HepG2 (cell line): ENCODE data around the gene ZBTB47. TPM values are rescaled to one million over a fixed set of nuclear protein-coding genes. Genes with fewer than 3 reads are reported as not detected.

Experiments used
- ATAC-seq: fragments of 200-7000 bp; cut with Tn5 transposase; 3 replicates; pipeline ENCODE4 v1.9.1; 2020; ENCODE audit warnings: mild to moderate bottlenecking, moderate library complexity
- BruUV-seq: library from RNA; stranded (reverse); fragments of 400-500 nt; replicated peaks from 2 replicates; lab custom pipeline; 2021; lab: Mats Ljungman, UMichigan
- CTCF ChIA-PET: fragments of 300-600 bp; formaldehyde crosslinking; extraction: SDS; loops from one replicate; lab custom pipeline; 2021; ENCODE audit warnings: low total read pairs, inconsistent platforms, low intra/inter-chr PET ratio; lab: Yijun Ruan, JAX
- POLR2A ChIA-PET: fragments of 350-600 bp; sonication (Branson Sonifier 250); formaldehyde crosslinking; loops from one replicate; lab custom pipeline; 2020; ENCODE audit warnings: antibody characterized with exemption, inconsistent platforms; lab: Yijun Ruan, JAX
- DNase-seq: peaks from one replicate; pipeline ENCODE4 v3.0.0-alpha.2; 2015; ENCODE audit warnings: low spot score
- FAIRE-seq: peaks from 3 replicates; lab custom pipeline; 2011; peaks lifted over from hg19 to GRCh38; lab: Jason Lieb, UNC
- H2AFZ ChIP-seq: one replicate; pipeline ENCODE4 v1.6.1; 2011; ENCODE audit warnings: low read length, inconsistent platforms
- H3K27ac ChIP-seq: fragments of 300-600 bp; 3 replicates; pipeline ENCODE4 v1.8.0; 2011; ENCODE audit warnings: mixed run types, mild to moderate bottlenecking, mixed read lengths, low read length, inconsistent platforms; ENCODE audit not compliant: insufficient read depth; ENCODE audit errors: extremely low read length
- H3K27me3 ChIP-seq, 2 experiments: fragments of 200-600 bp in 1 of 2; 2 replicates in 1 of 2; 3 replicates in 1 of 2; pipeline versions ENCODE4 v1.6.0 to v1.8.0; 2011; ENCODE audit warnings: low read length in 2 of 2, mild to moderate bottlenecking in 2 of 2, moderate library complexity in 2 of 2, inconsistent platforms in 1 of 2; ENCODE audit not compliant: insufficient read depth in 2 of 2, control insufficient read depth in 1 of 2
- H3K36me3 ChIP-seq, 2 experiments: fragments of 200-600 bp in 1 of 2; replicated peaks in 1 of 2; 2 replicates in 1 of 2; 3 replicates in 1 of 2; pipeline versions ENCODE4 v1.5.1 to v1.8.0; 2011; ENCODE audit warnings: low read length in 2 of 2, inconsistent platforms in 1 of 2; ENCODE audit not compliant: insufficient read depth in 2 of 2, control insufficient read depth in 1 of 2
- H3K4me1 ChIP-seq: 2 replicates; pipeline ENCODE4 v1.5.1; 2012; ENCODE audit warnings: low read length, inconsistent platforms; ENCODE audit not compliant: insufficient read depth
- H3K4me2 ChIP-seq: 2 replicates; pipeline ENCODE4 v1.6.0; 2011; ENCODE audit warnings: low read depth, low read length, inconsistent platforms
- H3K4me3 ChIP-seq, 3 experiments: fragments of 200-600 bp in 1 of 3; sonication (generic), shearing (Covaris generic) in 1 of 3; replicated peaks in 1 of 3; 2 replicates each; pipeline ENCODE4 v1.5.1; 2011 to 2016; ENCODE audit warnings: low read length in 3 of 3, inconsistent platforms in 2 of 3, low read depth in 2 of 3, mild to moderate bottlenecking in 2 of 3, control low read depth in 1 of 3, mixed read lengths in 1 of 3; ENCODE audit not compliant: insufficient read depth in 1 of 3
- H3K79me2 ChIP-seq: one replicate; pipeline ENCODE4 v1.6.1; 2011; ENCODE audit warnings: low read length, inconsistent platforms; ENCODE audit not compliant: insufficient read depth
- H3K9ac ChIP-seq: 2 replicates; pipeline ENCODE4 v1.6.0; 2011; ENCODE audit warnings: mild to moderate bottlenecking, low read depth, low read length, inconsistent platforms; ENCODE audit not compliant: insufficient read depth
- H3K9me3 ChIP-seq: 2 replicates; pipeline ENCODE4 v1.5.1; 2012; ENCODE audit warnings: mild to moderate bottlenecking, low read length
- H4K20me1 ChIP-seq: 2 replicates; pipeline ENCODE4 v1.6.0; 2011; ENCODE audit warnings: inconsistent platforms, mild to moderate bottlenecking, low read length, moderate library complexity; ENCODE audit not compliant: insufficient read depth
- ADNP ChIP-seq: sonication (generic); formaldehyde crosslinking; IDR thresholded peaks from 2 replicates; pipeline ENCODE4 v1.4.0; 2020; ENCODE audit warnings: missing genetic modification reagents
- HMGA1 ChIP-seq: sonication (generic); formaldehyde crosslinking; conservative IDR thresholded peaks from 2 replicates; pipeline ENCODE4 v1.4.0; 2020; ENCODE audit warnings: missing genetic modification reagents
- NPAS2 ChIP-seq: sonication (generic); formaldehyde crosslinking; IDR thresholded peaks from 2 replicates; pipeline ENCODE4 v1.8.0; 2022; ENCODE audit warnings: mild to moderate bottlenecking, missing genetic modification reagents, borderline replicate concordance
- ZFX ChIP-seq: sonication (generic); formaldehyde crosslinking; IDR thresholded peaks from 2 replicates; pipeline ENCODE4 v1.4.0; 2020; ENCODE audit warnings: mild to moderate bottlenecking, low read depth, missing genetic modification reagents, moderate library complexity
- ZNF446 ChIP-seq: sonication (generic); formaldehyde crosslinking; IDR thresholded peaks from 2 replicates; pipeline ENCODE4 v1.5.0; 2020; ENCODE audit warnings: mild to moderate bottlenecking, missing genetic modification reagents
- ZNF501 ChIP-seq: sonication (generic); formaldehyde crosslinking; IDR thresholded peaks from 2 replicates; pipeline ENCODE4 v1.5.1; 2020; ENCODE audit warnings: mild to moderate bottlenecking, moderate library complexity, missing genetic modification reagents
- ZNF543 ChIP-seq: sonication (generic); formaldehyde crosslinking; IDR thresholded peaks from 2 replicates; pipeline ENCODE4 v1.4.0; 2020; ENCODE audit warnings: mild to moderate bottlenecking, missing genetic modification reagents
- WGBS: methylation state at CpG from one replicate; pipeline ENCODE4 v1.1.6; 2017; ENCODE audit warnings: low lambda C conversion rate; 5-methylcytosine and 5-hydroxymethylcytosine counted together
- in situ Hi-C: cut with HindIII; loops from 2 replicates; pipeline ENCODE4 v1.10.0; 2017; ENCODE audit warnings: low pct_unique_long_range_greater_than_20kb; ENCODE audit not compliant: extremely low pct_ligation_motif_present
- intact Hi-C: fragments of 100-400 bp; cut with micrococcal nuclease; formaldehyde crosslinking; loops from one replicate; pipeline ENCODE4 v1.10.0; 2022; ENCODE audit not compliant: unreplicated experiment
- polyA plus RNA-seq, 8 experiments: library from polyadenylated mRNA; depleted of rRNA in 3 of 8; stranded (reverse) in 7 of 8; unstranded in 1 of 8; fragments of >200 nt; fragmentation: Illumina TruSeq in 4 of 8; extraction: Trizol in 4 of 8; gene quantifications; 2 replicates each; pipeline versions ENCODE4 v1.2.1 to v1.2.3, GENCODE V29; 2011 to 2016; ENCODE audit warnings: low read depth in 4 of 8, missing spikeins in 1 of 8, mixed read lengths in 1 of 8; ENCODE audit not compliant: insufficient read depth in 1 of 8
- total RNA-seq, 5 experiments: library from RNA; depleted of rRNA; stranded (reverse); fragments of >200 nt; fragmentation: Illumina TruSeq; extraction: Trizol; gene quantifications; 2 replicates each; pipeline ENCODE4 v1.2.3, GENCODE V29; 2016; ENCODE audit warnings: low read depth in 1 of 5
- TF ChIP-seq, protein P1 (sequence below): sonication (generic); formaldehyde crosslinking; IDR thresholded peaks from 2 replicates; pipeline ENCODE4 v1.5.1; 2020; ENCODE audit warnings: missing genetic modification reagents, mild to moderate bottlenecking, borderline replicate concordance
- TF ChIP-seq, protein P2 (sequence below): sonication (generic); formaldehyde crosslinking; IDR thresholded peaks from 2 replicates; pipeline ENCODE4 v1.4.0; 2020; ENCODE audit warnings: missing genetic modification reagents, borderline replicate concordance

The ZBTB47 gene
- total and polyA plus RNA-seq, 2 of the 13 experiments (the other 11 are each of a cell fraction or from before 2014, with no cell fraction given), result 1.5 to 3.1 TPM

GRCh38 chr3:42699511-42699971 lies 46.0 kb downstream of the ZBTB47 start (continued):
- TF ChIP-seq HMGA1, result no peak
- TF ChIP-seq, protein P1, sequence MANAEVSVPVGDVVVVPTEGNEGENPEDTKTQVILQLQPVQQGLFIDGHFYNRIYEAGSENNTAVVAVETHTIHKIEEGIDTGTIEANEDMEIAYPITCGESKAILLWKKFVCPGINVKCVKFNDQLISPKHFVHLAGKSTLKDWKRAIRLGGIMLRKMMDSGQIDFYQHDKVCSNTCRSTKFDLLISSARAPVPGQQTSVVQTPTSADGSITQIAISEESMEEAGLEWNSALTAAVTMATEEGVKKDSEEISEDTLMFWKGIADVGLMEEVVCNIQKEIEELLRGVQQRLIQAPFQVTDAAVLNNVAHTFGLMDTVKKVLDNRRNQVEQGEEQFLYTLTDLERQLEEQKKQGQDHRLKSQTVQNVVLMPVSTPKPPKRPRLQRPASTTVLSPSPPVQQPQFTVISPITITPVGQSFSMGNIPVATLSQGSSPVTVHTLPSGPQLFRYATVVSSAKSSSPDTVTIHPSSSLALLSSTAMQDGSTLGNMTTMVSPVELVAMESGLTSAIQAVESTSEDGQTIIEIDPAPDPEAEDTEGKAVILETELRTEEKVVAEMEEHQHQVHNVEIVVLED (CRISPR knock-in tag), result no peak
- TF ChIP-seq, protein P2, sequence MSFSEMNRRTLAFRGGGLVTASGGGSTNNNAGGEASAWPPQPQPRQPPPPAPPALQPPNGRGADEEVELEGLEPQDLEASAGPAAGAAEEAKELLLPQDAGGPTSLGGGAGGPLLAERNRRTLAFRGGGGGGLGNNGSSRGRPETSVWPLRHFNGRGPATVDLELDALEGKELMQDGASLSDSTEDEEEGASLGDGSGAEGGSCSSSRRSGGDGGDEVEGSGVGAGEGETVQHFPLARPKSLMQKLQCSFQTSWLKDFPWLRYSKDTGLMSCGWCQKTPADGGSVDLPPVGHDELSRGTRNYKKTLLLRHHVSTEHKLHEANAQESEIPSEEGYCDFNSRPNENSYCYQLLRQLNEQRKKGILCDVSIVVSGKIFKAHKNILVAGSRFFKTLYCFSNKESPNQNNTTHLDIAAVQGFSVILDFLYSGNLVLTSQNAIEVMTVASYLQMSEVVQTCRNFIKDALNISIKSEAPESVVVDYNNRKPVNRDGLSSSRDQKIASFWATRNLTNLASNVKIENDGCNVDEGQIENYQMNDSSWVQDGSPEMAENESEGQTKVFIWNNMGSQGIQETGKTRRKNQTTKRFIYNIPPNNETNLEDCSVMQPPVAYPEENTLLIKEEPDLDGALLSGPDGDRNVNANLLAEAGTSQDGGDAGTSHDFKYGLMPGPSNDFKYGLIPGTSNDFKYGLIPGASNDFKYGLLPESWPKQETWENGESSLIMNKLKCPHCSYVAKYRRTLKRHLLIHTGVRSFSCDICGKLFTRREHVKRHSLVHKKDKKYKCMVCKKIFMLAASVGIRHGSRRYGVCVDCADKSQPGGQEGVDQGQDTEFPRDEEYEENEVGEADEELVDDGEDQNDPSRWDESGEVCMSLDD (CRISPR knock-in tag), result no peak

DNA sequence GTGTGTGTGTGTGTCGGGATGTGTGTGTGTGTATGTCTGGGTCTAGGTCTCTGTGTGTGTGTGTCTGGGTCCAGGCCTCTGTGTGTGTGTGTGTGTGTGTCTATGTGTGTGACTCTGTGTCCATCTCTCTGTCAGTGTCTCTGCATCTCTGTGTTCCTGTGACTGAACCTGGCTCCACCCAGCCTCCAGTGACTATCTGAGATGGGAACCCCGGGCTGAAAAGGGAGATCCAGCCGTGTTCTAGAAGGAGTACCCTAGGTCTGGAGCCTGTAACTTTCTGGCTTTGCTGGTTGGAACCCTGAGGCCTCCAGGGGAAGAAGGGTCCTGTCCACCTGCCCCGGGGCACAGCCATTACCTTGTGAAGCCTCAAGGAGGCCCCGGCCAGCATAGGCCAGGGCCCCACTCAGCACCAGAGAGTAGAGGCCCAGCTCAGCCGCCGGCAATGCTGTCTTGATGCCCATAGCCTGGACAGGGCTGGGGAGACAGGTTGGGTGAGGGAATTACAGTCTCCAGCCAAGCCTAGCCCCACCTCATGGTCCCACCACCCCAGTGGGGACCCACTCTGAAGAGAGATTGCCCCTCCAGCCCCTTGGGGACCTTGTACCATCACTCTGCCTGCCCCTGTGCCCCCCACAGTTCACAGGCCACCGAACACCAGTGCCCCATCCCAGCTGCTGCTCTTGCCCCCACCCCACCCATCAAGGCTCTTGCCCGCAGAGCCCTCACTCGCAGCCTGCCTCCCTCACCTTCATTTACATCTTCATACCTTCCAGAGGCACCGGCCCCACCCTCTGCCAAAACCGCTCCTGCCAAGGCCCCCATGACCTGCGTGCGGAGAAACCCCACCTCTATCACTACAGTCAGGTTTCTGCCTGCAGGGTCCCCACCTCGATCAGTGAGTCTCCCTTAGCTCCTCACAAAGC lies 47.1 kb downstream of the ZBTB47 start:
- FAIRE-seq, result no peak

More for the DNA sequence above, 47.1 kb downstream of the ZBTB47 start:
- no peaks in the 10 kb centered on the region for H3K4me1 ChIP-seq
- no peak overlapping the region for H3K4me3 ChIP-seq
- H3K9me3 ChIP-seq, result no peaks in the 10 kb centered on the region
- H3K9ac ChIP-seq, result no peak overlapping the region
- TF ChIP-seq ZNF543 (CRISPR knock-in tag) (no peak), ADNP (CRISPR knock-in tag) (no peak), ZNF446 (CRISPR knock-in tag) (no peak), ZNF501 (CRISPR knock-in tag) (no peak), ZFX (CRISPR knock-in tag) (no peak), NPAS2 (CRISPR knock-in tag) (no peak)
- WGBS, result 65% methylated on average over 9 of the region's 15 CpGs
- ATAC-seq, result peak; percentile 22
- no TSS peak for BruUV-seq
- H4K20me1 ChIP-seq, result no peaks in the 10 kb centered on the region
- in situ Hi-C loops (no loop called here), intact Hi-C loops (loop anchor here (1.0 kb wide), 1 partner anchor 22 kb away; no protein-coding TSS in a partner anchor)
- H3K27ac ChIP-seq, result no peak overlapping the region
- POLR2A ChIA-PET, result interaction anchor here (0.8 kb wide), 1 partner anchor 14 kb away, joined by 3 read pairs; no protein-coding TSS in a partner anchor
- peaks cover 7 to 12% of the 10 kb centered on the region in 2 experiments; a peak in 3 of 5 replicates for H3K27me3 ChIP-seq
- H3K36me3 ChIP-seq, result no peaks in the 10 kb centered on the region
- CTCF ChIA-PET, result no interaction called here
- no peak overlapping the region for H2AFZ ChIP-seq
- H3K4me2 ChIP-seq, result no peak overlapping the region
- no peaks in the 10 kb centered on the region for H3K79me2 ChIP-seq
- DNase-seq, result no peak
